Measurements from ENCODE around the gene NCLN. TPM values are rescaled to one million over a fixed set of nuclear protein-coding genes. Genes with fewer than 3 reads are reported as not detected.
A peak's percentile ranks its signal among the peaks of the same experiment; 100 is the strongest.

NCLN gene
- total RNA-seq, 1 experiment from 2014 or later, result 74.7 TPM

DNA sequence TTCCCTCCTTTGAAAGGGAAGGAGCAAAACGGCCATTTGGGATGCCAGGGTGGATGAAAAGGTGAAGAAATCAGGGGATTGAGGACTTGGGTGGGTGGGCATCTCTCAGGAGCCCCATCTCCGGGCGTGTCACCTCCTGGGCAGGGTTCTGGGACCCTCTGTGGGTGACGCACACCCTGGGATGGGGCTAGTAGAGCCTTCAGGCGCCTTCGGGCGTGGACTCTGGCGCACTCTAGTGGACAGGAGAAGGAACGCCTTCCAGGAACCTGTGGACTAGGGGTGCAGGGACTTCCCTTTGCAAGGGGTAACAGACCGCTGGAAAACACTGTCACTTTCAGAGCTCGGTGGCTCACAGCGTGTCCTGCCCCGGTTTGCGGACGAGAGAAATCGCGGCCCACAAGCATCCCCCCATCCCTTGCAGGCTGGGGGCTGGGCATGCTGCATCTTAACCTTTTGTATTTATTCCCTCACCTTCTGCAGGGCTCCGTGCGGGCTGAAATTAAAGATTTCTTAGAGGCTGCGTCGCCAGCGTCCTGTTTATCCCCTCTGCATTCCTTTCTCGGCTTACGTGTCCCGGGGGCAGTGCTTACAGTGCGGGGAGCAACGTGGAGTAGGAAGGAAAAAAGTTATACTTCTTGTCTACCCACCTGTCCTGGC is 22.4 kb upstream of the NCLN start:
- H3K4me3 ChIP-seq (ENCODE audit: low read length), result peak overlapping the region; percentile 69
- intact Hi-C loops (cut with micrococcal nuclease), result loop anchor here (1.0 kb wide), 1 partner anchor 34 kb away; no protein-coding TSS in a partner anchor
- TF ChIP-seq, protein P1, sequence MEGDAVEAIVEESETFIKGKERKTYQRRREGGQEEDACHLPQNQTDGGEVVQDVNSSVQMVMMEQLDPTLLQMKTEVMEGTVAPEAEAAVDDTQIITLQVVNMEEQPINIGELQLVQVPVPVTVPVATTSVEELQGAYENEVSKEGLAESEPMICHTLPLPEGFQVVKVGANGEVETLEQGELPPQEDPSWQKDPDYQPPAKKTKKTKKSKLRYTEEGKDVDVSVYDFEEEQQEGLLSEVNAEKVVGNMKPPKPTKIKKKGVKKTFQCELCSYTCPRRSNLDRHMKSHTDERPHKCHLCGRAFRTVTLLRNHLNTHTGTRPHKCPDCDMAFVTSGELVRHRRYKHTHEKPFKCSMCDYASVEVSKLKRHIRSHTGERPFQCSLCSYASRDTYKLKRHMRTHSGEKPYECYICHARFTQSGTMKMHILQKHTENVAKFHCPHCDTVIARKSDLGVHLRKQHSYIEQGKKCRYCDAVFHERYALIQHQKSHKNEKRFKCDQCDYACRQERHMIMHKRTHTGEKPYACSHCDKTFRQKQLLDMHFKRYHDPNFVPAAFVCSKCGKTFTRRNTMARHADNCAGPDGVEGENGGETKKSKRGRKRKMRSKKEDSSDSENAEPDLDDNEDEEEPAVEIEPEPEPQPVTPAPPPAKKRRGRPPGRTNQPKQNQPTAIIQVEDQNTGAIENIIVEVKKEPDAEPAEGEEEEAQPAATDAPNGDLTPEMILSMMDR (conservative IDR thresholded peaks at IDR 0.05; ENCODE audit: low read depth, low read length), result peak; percentile 86
- TF ChIP-seq EZH2 (IDR thresholded peaks at IDR 0.05; ENCODE audit: low read length, unreplicated experiment), result no peak
- ChIA-PET CTCF (interaction anchor here (3.8 kb wide), 1 partner anchor 34 kb away, joined by 28 read pairs; no protein-coding TSS in a partner anchor), POLR2A (ENCODE audit: unreplicated experiment) (interaction anchor here (0.6 kb wide), 1 partner anchor 88 kb away, joined by 3 read pairs; no protein-coding TSS in a partner anchor)
- no TSS peak for BruUV-seq (replicated peaks)
- peaks cover 15% of the 10 kb centered on the region for H3K4me1 ChIP-seq (ENCODE audit: insufficient read depth, low read length)
- H3K36me3 ChIP-seq (ENCODE audit: low read depth, low read length), result no peaks in the 10 kb centered on the region
- H3K79me2 ChIP-seq (ENCODE audit: low read length), result no peaks in the 10 kb centered on the region
- no peaks in the 10 kb centered on the region for H3K27me3 ChIP-seq (ENCODE audit: low read length)
- ATAC-seq, result peak; percentile 93
- peak overlapping the region; percentile 44 for H3K9ac ChIP-seq (ENCODE audit: low read length)
- H2AFZ ChIP-seq (ENCODE audit: low read length), result peak overlapping the region; percentile 87
- peak; percentile 80 for DNase-seq
- peak overlapping the region; percentile 10 for H3K27ac ChIP-seq (ENCODE audit: low read length)
- no peaks in the 10 kb centered on the region for H3K9me3 ChIP-seq (ENCODE audit: low read length)
- H3K9me2 ChIP-seq (replicated peaks; ENCODE audit: low read length), result no peaks in the 10 kb centered on the region
- peak overlapping the region; percentile 94 for H3K4me2 ChIP-seq (ENCODE audit: low read length)
- H3F3A ChIP-seq (ENCODE audit: low read length, unreplicated experiment), result no peaks in the 10 kb centered on the region
- H4K20me1 ChIP-seq (ENCODE audit: low read length), result no peaks in the 10 kb centered on the region

DNA sequence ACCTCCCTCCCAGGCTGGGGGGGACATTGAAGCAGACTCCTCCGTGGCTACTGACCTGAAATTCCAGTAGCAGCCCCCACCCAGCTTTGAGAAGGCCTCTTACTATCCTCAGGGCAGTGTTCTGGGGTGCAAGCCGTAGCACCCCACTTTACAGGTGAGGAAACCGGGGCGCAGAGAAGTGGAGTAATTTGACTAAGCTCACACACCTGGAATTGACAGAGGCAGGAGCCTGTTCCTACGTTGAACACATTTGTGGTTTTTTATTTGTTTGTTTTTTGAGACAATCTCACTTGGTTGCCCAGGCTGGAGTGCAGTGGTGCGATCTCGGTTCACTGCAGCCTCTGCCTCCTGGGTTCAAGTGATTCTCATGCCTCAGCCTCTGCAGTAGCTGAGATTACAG is 21.8 kb upstream of the NCLN start:
- no TSS peak for BruUV-seq (replicated peaks)
- TF ChIP-seq, protein P1 (conservative IDR thresholded peaks at IDR 0.05; ENCODE audit: low read depth, low read length), result no peak
- no peak for TF ChIP-seq EZH2 (IDR thresholded peaks at IDR 0.05; ENCODE audit: low read length, unreplicated experiment)
- no peak for TF ChIP-seq EZH2phosphoT487 (IDR thresholded peaks at IDR 0.05; ENCODE audit: borderline replicate concordance, low read length)
- H3K9ac ChIP-seq (ENCODE audit: low read length), result peak overlapping the region; percentile 44
- H3K36me3 ChIP-seq (ENCODE audit: low read depth, low read length), result no peaks in the 10 kb centered on the region
- peak overlapping the region; percentile 94 for H3K4me2 ChIP-seq (ENCODE audit: low read length)
- H3K9me3 ChIP-seq (ENCODE audit: low read length), result no peaks in the 10 kb centered on the region
- no peaks in the 10 kb centered on the region for H3F3A ChIP-seq (ENCODE audit: low read length, unreplicated experiment)
- H2AFZ ChIP-seq (ENCODE audit: low read length), result peak overlapping the region; percentile 87
- no peaks in the 10 kb centered on the region for H3K27me3 ChIP-seq (ENCODE audit: low read length)
- H3K4me3 ChIP-seq (ENCODE audit: low read length), result peak overlapping the region; percentile 69
- POLR2A ChIA-PET (ENCODE audit: unreplicated experiment), result interaction anchor here (0.6 kb wide), 1 partner anchor 88 kb away, joined by 3 read pairs; no protein-coding TSS in a partner anchor
- no peaks in the 10 kb centered on the region for H3K79me2 ChIP-seq (ENCODE audit: low read length)
- no peaks in the 10 kb centered on the region for H3K9me2 ChIP-seq (replicated peaks; ENCODE audit: low read length)
- ATAC-seq, result peak; percentile 39
- peak overlapping the region; percentile 10 for H3K27ac ChIP-seq (ENCODE audit: low read length)
- H4K20me1 ChIP-seq (ENCODE audit: low read length), result no peaks in the 10 kb centered on the region
- peak; percentile 25 for DNase-seq
- H3K4me1 ChIP-seq (ENCODE audit: insufficient read depth, low read length), result peaks cover 15% of the 10 kb centered on the region
- intact Hi-C loops (cut with micrococcal nuclease), result loop anchor here (1.0 kb wide), 1 partner anchor 35 kb away; no protein-coding TSS in a partner anchor
- CTCF ChIA-PET, result interaction anchor here (3.8 kb wide), 1 partner anchor 35 kb away, joined by 28 read pairs; no protein-coding TSS in a partner anchor

Data from PC-3 (cell line).